GM19467 (cell line): Measurements from ENCODE around the gene FAM184A.
"Not testable (repeated sequence)": the region's sequence is repeated elsewhere in the genome, so short reads cannot be mapped to it uniquely, and the experiment has no call there.

Experiments
- ATAC-seq: cut with Tn5 transposase; IDR thresholded peaks from one replicate; pipeline ENCODE4 v1.9.1; 2021; ENCODE audit warnings: mild to moderate bottlenecking, moderate library complexity; ENCODE audit not compliant: unreplicated experiment

Gene FAM184A

DNA sequence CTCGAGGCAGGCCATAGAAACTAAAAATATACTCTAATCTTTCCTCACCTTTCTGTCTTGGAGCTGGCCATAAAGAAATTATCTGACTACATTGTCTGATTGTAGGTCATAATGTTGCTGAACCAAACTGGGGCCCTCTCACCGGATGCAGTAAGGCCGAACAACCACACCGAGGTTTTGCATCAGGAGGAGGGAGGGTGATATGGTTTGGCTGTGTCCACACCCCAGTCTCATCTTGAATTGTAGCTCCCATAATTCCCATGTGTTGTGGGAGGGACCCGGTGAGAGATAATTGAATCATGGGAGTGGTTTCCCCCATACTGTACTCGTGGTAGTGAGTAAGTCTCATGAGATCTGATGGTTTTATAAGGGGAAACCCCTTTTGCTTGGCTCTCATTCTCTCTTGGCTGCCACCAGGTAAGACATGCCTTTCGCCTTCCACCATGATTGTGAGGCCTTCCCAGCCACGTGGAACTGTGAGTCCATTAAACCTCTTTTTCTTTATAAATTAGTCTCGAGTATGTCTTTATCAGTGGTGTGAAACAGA, 19.4 kb upstream of the FAM184A start:
- not testable (repeated sequence) for ATAC-seq

DNA sequence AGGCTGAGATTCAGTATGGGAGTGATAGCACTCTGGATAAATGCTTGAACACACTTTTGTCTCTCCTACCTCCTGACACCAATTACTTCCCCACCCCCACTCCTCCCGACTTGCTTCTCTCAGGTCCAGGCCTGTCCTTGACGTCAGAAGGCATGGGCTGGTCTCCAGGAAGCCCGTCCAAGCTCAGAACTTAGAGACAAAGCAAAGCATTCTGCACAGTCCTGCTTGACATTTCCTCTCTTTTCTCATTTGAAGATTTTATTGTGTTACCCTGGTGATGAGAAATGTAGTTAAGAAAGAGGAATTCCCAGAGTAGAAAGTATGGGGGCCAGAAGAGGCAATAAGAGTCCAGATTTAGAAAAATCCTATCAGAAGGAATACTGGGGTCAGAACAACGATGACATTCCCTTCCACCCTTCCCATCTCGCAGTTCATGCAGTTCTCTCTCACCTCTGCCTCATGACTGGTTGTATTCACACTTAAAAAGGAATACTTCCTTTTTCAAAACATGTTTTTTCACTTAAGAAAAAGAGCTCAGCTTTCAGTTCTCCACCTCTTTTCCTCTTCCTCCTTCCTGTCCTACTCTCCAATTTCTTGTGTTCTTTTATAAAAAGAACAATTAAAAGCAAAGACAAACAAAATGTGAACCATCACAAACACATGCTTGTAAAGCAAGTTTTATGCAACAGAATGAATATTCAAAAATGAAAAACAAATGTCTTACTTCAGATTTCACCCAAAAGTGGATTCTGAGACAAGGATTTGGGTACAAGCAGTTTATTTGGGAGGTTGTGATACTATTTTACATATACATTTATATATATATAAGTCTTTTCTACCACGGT, 18.5 kb upstream of the FAM184A start:
- ATAC-seq, result no peak

DNA sequence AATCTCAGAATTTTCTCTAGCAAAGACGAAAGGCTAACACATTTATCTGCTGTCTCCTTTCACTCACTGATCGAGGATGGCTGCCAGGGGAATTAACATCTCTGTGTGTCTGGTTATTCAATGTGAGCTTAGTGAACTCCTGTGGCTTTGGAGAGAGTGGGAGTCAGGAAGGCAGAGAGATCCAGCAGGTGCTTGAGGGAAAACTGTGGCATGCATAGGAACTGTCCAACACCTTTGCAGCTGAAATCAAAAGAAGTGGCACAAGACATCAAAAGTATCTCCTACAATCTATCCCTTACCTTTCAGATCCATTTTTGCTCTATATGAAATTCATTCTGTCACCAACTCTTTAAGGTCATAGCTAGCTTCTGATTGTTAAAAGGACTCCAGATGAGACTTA, 11.8 kb upstream of the FAM184A start:
- ATAC-seq, result no peak

DNA sequence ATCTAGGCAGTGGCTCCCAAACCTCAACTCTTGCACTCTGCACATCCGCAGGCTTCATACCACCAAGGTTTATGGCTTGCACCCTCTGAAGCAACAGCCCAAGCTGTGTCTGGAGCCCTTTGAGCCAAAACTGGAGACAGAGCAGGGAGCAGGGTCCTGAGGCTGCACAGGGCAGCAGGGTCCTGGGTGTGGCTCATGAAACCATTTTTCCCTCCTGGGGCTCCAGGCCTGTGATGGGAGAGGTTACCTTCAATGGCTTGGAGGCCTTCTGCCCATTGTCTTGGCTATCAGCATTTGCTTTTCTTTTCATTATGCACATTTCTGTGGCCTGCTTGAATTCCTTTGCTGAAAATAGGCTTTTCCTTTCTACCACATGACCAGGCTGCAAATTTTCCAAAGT, 6.3 kb upstream of the FAM184A start:
- ATAC-seq, result no peak

DNA sequence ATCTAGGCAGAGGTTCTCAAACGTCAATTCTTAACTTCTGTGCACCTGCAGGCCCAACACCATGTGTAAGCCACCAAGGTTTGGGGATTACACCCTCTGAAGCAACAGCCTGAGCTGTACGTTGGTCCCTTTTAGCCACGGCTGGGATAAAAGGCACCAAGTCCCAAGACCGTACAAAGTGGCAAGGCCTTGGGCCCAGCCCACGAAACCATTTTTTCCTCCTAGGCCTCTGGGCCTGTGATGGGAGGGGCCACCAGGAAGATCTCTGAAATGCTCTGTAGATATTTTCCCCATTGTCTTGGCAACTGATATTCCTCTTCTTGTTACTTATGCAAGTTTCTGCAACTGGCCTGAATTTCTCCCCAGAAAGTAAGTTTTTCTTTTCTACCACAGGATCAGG, 4.5 kb upstream of the FAM184A start:
- ATAC-seq, result no peak

DNA sequence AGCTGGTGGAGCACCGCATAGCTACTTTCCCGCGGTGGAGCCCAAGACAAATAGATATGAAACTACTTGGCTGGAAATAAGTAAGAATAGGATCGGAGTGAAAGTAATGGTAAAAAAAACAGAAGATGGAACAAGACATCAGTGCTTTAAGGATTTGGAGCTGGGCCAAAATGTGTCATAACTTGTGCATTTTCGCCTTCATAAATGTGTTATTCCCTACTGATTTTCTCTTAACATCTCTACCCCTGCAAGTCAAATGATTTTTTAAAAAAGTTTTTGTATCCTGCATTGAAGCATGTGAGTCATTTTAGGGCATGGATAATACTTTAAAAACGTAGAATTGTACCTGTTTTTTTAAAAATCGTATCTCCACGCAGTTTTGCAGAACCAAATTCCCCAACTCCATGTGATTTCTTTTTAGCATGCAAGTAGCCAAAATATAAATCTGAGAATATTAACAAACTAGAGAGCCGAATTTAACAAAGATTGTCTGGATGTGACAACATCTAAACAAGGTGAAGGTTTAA, 882 bp upstream of the FAM184A start:
- ATAC-seq, result no peak

DNA sequence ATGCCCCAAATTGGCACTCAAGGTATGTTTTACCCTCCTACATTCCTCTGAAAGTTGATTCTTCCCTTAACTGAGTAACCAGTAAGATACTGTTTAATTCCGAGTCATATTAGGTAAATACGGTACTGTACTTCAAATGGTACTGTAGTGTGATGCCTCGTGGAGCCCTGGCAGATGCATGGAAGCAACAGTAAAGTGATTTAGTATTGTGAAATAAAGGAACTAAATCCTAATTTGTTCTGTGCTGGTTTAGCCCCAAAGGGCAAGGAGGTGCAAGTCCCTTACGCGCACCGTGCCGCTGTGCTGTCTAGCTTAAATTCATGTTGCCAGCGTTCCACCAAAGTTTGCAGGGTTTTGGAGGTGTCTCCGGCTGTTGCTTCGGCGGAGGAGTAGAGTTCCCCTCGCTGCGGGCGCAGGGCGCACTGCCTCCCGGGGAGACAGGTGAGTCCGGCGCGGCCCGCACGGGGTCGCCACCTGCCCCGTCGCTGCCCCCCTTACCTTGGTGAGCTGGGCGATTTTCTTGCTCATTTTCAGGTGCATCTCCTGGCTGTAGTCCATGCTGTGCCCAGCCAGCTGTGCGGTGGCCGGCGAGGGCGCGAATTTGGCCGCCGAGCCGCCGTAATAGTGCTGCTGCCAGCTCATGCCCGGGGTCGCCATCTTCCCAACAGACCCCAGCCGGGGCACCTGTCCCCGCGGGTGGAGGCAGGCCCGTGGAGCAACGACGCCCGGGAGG, 655 bp downstream of the FAM184A start:
- ATAC-seq, result peak; percentile 26

DNA sequence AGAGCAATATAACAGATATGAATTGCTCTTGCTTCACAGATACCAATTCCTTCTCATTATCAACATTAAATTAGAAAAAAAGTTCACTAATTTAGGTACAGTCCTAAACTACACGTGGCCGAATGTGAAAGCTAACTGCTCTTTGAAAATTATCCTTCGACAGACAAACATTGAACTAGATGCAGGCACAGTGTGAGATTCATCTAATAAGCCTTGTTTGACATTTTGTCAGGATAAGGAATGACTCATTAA, 1.1 kb downstream of the FAM184A start:
- no peak for ATAC-seq

DNA sequence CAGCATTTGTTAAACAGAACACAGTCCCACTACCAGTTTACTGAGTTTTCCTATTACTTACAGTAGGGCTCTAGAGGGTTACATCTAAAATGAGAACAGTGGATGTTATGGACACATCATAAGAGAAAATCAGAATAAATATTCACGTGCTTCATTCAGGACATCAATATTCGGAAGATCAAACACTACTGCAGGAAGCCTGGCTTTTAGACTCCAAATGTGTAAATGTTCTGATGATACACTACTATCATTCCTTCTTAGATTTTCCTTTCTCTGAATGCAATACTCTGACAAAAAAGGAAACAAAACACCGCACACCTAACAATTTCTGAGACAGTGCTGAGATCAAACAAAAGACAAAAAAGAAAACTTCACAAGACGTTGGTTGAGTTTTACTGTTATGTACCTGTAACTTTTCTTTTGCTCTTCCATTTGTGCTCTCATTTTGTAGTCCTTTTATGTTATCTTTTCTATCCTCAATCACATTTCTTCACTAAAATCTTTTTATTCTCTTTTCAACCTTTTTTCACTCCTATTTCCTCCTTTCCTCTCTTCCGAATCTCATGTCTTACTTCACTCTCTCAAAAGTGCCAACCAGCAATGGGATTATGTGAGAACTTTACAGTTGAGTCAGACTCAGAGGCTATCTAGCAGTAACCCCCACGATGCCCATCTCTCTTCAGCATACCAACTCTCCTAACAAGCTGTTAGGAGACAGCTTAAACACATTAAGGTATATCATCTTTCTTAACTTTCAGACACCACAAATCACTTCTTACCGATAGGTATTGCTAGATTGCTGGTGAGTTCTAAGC, 1.7 kb downstream of the FAM184A start:
- ATAC-seq, result no peak

DNA sequence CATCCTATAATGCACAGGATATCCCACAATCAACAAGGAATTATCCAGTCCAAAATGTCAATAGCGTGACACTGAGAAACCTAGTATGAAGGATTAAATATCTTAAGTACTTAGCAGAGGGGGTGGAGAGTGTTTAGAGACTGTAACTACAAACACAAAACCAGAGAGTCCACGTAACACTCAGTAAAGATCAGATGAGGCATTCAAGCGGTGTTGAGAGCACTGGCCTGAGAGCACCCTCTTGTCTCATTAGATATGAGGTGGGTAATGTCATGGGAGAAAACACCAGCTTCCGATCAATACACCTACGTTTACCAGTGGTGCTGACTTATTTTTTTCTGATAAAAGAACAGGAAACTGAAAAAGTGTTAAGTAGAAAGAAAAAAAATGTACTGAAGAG, 2.3 kb downstream of the FAM184A start:
- ATAC-seq, result no peak

DNA sequence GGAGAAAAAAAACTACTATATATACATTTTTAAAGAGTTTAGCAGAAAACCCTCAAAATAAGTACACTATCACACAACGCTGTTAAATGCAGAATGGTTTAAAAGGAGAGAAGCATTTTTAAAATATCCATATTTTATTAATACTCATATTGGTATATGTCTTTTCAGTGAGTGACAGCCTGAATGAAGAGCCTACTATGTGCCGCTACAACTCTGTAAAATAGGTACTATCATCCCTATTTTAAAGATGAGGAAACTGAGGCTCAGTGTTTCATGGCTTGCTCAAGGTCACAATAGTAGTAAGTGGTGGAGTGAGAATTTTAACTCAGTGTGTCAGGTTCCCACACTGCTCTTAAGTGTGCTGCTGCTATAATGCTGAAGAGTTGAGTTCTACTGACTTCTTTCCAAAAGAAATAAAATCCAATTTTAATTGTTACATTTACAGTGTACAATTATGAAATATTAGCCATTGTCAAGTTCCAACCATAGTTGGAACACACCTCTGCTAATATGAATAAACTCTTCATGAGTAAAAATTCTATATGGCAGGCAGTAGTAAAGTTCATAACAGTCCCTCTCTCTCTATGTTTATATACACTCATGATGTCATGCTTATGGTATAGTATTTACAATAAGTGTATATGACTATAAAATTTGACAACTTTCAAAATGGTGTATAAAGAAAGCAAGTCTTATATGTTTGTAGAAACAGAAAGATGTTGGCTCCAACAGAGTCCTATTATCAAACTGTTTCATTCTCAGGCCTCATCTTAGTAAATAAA, 3.1 kb downstream of the FAM184A start:
- ATAC-seq, result no peak

DNA sequence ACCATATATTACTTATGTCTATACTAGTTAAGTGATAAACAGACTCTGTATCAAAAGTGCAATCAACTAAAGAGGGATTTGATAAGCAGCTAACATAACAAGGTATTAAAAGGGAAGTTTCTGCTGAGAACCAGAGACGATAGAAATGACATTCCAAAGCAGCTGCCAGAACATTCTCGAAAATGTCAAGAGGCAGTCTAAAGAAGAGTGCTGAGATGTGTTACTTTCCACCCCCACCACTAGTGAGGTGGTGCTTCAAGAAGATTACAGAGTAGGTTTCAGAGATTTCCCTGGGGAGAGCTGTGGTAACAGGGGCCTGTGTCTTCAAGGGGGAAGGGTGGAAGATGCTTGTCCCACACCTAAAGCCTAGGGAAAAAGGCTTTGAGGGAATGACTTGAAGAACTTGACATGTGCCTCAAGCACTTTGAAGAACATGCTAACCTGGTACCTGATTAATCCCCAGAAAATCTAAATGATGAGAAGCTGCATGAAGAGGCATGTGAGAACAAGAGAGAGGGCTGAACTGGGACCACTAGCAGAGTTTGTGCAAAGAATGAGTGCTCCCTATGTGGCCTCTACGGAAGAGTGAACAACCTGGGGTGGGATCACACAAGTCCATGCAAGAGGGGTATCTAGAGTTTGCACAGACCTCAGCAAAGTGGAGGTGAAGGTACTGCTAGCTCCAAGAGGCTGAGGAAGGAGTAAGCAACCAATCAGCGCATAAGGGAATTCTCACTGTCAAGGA, 5.0 kb downstream of the FAM184A start:
- ATAC-seq, result peak; percentile 43

DNA sequence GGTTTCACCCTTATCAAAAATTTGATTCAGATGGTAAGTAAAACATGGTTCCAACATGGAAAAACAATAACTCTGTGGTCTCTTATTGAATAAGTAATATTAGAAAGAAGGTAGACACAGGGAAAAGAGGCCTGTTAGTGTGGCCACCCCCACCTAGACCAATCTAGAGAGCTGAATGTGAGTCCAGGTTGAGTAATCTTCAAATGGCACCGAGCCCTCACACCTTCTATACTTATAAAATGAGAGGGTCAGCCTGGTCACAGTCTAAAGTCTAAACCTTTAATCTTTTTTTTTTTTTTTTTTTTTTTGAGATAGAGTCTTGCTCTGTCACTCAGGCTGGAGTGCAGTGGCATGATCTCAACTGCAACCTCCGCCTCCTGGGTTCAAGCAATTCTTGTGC, 6.9 kb downstream of the FAM184A start:
- no peak for ATAC-seq

DNA sequence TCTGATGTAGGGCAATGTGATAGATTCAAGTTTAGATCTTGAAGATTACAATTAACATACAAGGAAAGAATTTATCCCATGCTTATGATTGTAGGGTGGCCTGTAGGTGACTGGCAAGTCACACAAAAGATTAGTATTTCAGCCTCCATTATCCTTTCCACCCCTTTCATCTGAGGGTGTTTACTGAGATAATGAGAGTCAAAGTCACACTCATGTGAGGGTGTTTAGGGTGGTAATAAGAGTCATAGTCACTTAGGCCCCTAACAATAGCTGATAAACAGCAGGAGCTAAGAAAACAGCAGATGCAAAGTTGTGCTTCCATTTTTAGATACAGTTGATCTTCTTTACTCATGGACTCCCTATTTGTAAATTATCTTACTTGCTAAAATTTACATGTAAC, 11.4 kb downstream of the FAM184A start:
- no peak for ATAC-seq

DNA sequence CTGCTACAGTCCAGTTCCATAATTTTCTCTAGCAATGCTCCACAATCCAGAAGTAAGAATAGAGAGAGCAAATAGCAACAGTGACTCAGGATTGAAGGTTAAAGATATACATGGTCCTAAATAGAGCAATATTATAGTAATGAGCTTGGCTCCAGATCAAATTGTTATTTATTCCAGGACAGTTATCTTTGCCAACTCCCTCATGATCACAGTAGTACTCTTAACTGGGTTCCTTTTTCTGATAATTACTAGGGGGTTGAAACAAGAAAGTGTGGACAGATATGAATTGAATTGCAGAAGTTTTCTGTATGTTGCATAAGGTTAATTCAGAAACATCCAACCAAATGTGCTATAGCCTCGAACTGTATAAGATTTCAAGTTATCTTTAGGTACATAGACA, 11.9 kb downstream of the FAM184A start:
- no peak for ATAC-seq

DNA sequence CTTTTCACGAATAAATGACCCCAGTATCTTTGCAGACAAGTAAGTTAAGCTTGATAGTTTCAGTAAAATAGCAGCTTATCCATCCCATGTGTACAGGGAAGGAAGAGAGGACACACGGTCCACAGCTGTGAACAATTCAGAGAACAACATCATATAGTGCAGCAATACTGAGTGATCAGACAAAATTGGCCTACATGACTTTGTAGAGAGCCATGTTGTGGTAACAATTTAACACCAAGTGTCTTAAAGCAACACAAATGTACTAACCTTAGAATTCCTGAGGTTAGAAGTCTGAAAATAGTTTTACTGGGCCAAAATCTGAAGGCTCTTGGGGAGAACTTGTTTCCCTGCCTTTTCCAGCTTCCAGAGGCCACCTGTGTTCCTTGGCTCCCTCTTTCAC, 12.5 kb downstream of the FAM184A start:
- ATAC-seq, result no peak

DNA sequence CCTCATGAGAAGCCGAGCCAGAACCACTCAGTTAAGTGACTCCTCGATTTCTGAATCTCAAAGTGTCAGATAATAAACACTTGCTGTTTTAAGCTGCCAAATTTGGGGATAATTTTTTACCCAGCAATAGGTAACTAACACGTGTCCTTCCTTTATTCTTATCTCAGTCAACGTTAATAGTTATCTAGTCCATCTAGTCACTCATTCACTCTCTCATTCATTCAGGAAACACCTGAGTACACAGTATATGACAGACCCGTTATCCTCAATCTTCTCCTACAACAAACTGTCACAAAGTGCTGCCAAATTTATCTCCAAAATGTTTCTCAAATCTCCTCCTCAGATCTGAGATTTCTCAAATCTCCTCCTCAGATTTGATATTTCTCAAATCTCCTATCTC, 13.1 kb downstream of the FAM184A start:
- ATAC-seq, result peak; percentile 63

DNA sequence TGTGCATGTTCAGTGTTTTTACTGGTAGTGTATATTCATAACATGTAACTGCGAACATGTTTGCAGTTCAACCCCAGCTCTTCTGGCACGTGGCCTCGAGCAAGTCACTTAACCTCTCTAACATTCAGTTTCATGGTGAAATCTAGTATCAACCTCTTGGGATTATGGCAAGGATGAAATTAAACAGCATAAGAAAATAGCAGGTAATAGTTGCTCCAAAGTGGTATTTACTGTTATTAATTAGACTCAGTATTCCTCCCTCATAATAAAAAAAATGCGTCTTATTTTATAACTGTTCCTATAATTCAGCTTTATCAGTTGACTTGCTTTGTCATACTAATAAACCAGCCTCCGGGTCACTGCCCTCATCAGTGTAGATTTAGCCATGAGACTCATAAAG, 15.0 kb downstream of the FAM184A start:
- ATAC-seq, result no peak

DNA sequence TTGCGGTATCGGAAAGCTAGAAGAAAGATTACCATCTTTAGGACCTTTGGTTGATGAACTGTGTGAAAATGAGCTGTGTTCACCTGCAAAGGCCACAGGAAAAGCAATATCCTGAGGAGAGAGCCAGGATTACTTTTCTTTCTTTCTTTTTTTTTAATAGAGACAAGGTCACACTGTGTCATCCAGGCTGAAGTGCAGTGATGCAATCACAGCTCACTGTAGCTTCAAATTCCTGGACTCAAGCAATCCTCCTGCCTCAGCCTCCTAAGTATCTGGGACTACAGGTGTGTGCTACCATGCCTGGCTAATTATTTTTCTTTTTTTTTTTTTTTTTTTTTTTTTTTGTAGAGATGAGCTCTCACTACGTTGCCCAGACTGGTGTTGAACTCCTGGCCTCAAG, 17.2 kb downstream of the FAM184A start:
- ATAC-seq, result no peak
